Dermis blood vessel endothelial cell (primary cell): ENCODE measurements around the gene KSR2. TPM values are rescaled to one million over a fixed set of nuclear protein-coding genes. Genes with fewer than 3 reads are reported as not detected.
"Not testable (repeated sequence)": the region's sequence is repeated elsewhere in the genome, so short reads cannot be mapped to it uniquely, and the experiment has no call there.

Experiments used
- DNase-seq: peaks from one replicate; pipeline ENCODE4 v3.0.0; 2010
- total RNA-seq: library from RNA; depleted of rRNA; stranded (reverse); fragments of >200 nt; gene quantifications from 2 replicates; pipeline ENCODE4 v1.2.3, GENCODE V29; 2014

KSR2 gene
- total RNA-seq, 1 donor from 2014 or later: under 0.01 TPM

DNA sequence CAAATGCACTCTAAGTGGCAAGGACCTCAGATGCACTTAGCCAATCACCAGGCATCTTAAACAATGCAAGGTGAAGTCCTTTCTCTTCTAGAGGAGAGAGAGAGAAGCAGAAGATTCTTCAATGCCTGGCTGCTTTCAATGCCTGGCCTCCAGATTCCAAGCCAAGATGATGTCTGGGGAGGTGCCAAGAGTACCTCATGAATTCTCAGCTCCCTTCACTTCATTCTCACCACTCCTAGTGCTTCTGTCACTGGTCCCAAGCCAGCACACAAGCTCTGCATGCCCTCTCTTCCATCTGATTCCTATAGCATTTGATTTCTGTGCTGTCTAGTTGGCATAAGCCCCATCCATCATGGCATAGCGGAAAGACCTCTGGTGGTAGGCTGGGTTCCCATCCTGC is 225.0 kb downstream of the KSR2 start:
- DNase-seq: no peak

- DNase-seq: no peak
Observed at GRCh38 chr12:117742721-117743120, 226.1 kb downstream of the KSR2 start.

DNA sequence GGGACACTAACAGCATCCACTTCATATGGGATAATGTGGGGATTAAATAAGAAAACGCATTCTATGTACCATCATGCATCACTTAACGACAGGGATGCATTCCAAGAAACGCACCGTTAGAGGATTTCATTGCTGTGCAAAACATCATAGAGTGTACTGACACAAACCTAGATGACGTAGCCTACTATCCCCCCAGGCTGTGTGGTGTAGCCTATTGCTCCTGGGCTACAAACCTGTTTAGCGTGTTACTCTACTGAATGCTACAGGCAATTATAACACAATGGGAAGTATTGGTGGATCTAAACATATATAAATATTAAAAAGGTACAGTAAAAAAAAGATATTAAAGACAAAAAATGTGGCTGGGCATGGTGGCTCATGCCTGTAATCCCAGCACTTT is 230.6 kb downstream of the KSR2 start:
- no peak for DNase-seq

DNA sequence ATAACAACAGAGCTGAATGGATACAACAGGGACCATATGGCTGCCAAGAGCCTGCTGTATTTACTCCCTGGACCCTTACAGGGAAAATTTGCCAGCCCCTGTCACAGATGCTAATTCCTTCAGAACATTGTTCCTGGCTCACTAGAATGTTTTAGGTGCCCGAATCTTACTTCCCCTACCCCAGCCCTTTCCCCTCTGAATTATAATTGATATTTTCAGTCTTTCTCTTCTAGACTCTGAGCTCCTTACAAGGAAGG is 235.3 kb downstream of the KSR2 start:
- no peak for DNase-seq

DNA sequence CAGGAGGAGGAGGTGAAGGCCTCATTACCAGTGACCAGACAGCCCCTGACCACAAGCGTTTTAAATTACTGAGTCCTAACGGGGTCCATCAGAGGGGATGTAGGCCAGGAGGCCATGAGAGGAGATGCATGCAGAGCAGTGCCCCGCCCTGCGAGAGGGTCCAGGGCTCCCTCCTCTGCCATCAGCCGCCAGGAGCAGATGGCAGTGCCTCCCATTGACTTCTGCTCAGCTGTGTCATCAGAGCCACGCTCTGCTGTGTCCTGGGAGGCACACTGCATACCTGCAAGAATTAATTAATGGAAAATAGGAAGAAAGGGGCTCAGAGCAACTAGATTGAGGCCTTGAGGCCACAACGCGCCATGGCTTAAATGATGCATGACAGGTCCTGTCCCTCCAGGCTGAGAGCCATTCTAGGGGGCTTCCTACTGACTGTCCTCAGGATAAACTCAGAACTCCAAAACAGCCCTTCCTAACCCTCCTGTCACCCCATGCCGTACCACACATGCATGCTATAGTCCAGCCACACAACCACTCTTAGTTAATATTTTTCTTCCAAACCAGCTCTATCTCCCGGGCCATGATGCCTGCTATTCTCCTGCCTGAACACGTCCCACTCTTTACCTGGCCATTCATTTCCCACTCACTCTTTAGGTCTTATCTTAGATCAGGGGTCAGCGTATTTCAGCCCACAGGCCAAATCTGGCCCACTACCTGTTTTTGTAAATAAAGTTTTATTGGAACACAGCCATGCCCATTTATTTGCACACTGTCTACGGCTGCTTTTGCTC is 235.8 kb downstream of the KSR2 start:
- DNase-seq: no peak

- not testable (repeated sequence) for DNase-seq
Observed at GRCh38 chr12:117731131-117731530, 237.7 kb downstream of the KSR2 start.

DNA sequence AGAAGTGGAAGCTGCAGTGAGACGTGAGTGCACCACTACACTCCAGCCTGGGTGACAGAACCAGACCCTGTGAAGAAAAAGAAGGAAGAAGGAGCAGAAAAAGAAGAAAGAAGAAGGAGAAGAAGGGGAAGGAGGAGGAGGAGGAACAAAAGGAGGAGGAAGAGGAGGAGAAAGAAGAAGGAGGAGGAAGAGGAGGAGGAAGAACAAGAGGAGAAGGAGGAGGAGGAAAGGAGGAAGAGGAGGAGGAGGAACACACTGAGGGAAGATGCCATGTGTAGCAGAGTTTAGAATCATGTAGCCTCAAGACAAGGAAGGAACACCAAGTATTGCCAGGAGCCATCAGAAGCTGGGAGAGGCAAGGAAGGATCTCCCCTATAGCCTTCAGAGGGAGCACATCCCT is 241.5 kb downstream of the KSR2 start:
- DNase-seq: no peak

- no peak for DNase-seq
Observed at GRCh38 chr12:117724543-117724942, 244.2 kb downstream of the KSR2 start.

- DNase-seq: no peak
Observed at GRCh38 chr12:117718559-117718958, 250.2 kb downstream of the KSR2 start.

DNA sequence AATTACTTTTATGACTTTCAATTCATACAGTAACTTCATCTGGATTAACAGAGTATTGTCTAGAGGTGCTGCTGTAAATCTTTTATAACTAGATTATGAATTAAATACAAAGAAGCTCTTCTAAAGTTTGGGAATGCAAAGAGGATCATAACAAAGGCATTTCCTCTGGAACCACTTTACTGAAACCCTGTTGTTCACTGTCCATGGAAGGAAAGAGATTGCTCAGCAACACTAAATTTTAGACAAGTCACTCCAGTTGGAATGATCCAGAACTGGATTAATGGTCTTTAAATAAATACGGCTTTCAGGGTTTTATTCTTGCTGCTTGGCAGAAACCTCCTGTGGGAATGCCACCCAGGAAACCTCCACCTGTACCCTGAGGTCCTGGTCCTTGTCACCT is 250.6 kb downstream of the KSR2 start:
- DNase-seq: peak; percentile 6

DNA sequence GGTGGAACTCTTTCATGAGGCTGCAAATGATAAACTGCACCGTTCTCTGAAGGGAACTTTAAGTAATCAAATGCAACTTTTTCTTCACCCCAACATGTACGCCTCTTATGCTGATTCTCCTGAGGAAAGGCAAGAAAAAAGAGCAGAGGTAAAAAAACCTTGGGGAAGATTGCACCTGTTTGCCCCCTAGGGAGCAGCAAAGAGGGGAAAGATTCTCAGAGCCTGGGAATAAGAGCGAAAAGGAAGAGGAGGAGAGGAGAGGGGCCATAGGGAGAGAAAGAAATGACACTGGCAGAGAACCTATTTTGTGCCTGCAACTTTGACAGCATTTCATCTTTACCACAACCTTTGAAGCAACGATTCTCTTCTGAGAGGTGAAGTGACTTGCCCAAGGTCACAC is 254.6 kb downstream of the KSR2 start:
- no peak for DNase-seq

DNA sequence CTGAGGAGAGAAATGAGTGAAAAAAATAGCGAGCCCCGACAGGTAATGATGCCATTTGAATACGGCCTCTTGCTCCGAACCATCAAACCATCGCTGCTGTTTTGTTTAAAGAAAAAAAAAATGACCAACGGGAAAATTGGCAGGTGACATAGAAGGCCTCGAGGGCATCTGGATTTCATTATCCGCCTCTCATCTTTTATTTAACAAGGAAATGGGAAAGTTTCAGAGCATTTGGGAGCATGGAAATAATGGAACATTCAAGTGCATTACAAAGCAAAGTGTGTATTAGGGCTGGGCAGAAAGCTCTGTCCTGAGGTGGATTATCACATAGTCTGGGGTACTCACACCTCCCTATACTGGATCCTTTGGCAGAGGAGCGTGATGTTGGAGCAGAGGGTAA is 258.7 kb downstream of the KSR2 start:
- no peak for DNase-seq

DNA sequence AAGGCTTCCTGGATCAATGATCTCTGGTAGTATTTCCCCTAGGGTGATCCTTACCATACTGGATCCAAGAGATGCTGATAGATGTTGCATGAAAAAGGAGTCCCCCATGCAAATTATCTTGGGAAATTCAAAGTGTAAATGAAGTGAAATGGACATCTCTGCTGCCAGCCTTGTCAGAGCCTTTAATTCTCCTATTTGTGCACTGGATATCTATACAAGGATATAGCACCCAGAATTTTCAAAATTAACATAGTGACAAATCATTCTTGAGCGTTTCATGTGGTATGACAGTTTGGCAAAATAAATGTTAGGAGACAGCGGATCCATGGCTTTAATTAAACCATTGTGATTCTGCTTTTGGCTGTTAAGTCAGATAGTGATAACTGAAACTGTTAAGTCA is 260.9 kb downstream of the KSR2 start:
- no peak for DNase-seq

DNA sequence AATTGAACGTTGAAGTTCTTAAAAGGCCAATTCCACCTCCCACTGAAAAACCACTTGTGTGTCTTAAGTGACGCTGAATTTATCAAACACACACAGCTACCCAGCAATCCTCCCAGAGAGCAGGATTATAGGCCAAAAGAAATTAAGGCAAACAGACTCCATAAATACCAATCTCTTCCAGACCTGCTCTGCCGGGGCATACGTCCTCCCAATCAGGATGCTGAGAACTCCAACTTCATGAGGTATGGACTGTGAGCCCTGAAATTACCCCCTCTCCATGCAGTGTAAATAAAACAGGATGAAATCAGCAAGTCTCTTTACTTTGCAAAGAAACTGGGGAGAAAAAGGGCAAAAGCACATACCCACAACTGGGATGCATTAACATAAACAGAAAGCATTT is 265.2 kb downstream of the KSR2 start:
- DNase-seq: no peak

DNA sequence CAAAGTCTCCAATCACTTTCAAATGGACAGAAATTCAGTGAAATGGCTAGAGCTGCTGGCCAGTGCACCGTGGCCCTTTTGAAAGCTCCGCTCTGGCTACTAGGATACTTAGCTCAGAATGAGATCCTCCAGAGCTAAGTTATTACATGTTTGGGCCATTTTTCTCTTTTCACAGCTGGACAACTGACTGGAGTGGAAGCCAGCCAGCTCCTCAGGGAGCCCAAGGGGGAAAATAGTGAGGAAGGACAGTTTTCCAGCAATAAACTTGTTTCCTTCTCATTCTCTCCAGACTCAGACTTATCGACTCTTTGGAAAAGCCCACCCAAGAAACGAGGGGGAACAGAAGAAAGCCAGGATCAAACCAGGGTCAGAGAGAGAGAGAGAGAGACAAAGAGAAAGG is 266.0 kb downstream of the KSR2 start:
- DNase-seq: no peak

DNA sequence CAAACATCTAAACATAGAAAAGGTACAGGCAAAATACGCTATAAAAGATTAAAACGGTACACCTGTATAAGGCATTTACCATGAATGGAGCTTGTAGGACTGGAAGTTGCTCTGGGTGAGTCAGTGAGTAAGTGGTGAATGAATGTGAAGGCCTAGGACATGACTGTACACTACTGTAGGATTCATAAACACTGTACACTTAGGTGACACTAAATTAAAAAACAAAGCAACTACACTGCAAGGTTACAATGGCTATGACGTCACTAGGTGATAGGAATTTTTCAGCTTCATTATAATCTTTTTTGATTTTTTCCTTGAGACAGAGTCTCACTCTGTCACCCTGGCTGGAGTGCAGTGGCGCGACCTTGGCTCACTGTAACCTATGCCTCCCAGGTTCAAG is 269.2 kb downstream of the KSR2 start:
- DNase-seq: no peak

- no peak for DNase-seq
Observed at GRCh38 chr12:117699118-117699517, 269.7 kb downstream of the KSR2 start.

DNA sequence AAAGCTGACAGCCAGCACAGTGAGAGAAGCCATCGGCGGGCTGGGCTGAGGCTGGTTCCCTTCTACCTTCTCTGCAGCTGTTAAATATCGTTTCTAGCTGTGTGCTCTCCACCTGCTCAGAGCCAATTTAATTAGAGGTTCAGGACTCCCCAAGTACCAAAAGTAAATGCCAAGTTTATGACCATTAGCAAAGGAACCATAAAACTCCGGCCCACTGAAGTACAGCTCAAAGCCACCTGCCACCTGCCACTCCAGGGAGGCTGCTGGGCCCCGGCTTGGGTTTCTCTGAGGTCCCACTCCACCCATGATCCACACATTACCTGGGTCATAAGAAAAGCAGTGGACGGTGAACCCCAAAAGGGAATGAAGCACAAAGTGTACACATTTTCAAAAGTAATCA is 272.8 kb downstream of the KSR2 start:
- no peak for DNase-seq

DNA sequence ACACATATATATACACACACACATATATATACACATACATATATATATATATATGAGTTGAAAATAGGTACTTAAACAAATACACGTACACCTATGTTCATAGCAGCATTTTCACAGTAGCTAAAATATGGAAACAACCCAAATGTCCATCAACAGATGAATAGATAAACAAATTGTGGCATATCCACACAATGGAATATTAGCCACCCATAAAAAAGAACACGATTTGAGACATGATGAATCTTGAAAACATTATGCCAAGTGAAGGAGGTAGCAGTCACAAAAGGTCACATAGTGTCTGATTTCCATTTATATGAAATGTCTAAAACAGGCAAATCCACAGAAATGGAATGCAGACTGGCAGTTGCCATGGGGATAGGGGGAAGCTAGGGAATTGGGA is 276.3 kb downstream of the KSR2 start:
- no peak for DNase-seq

DNA sequence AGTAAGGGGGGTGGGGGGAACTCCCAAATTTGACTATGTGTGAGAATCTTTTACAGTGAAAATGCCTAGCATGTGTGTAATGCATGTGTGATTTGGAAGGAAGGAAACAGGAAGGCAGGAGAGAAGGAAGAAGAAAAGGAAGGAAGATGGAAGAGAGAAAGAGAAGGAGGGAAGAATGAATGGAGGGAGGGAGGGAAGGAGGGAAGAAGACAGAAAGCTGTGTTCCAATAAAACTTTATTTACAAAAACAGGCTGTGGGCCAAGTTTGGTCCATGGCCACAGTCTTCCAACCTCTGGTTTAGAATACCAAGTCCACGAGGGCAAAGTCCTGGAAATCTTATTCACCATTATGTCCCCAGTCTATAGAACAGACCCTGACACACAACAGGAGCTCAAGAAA is 278.9 kb downstream of the KSR2 start:
- DNase-seq: no peak

DNA sequence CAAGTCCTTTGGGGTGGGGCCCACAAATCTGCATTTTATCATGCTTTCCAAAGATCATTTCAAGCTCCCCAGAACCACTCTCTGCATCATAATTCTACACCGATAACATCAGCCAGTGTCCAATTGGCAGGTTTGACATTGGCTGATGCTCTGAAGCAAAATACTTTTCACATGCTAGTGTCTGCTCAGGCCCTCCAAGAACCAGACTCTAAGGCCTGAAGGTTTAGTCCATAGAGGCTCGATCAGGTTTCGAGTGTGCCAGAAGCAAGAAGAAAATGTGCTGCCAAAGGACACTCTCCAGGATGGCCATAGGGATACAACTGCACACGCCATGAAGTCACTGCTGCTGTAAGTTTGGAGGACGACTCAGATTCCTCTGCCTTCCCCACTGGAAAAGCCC is 280.3 kb downstream of the KSR2 start:
- no peak for DNase-seq

DNA sequence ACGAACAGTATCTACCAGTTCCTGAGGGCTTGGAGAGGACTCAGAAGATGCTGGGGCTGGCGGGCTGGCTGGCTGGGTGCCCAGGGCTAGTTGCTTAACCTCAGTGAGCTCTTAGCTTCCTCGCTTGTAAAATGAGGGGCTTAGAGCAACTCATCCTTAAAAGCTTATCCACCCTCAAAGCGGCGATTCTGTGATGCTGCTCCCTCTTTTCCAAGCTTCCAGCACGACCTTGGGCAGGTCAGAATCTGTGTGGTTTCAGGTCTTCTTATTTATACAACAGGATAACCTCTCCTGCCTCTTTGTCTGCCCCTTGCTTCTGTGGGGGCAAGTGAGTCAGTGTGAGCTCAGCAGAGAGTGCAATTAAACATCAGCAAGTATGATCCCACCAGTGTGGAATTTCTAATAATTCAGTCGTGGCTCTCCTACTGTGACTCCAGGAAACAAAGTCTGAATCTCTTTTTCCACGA is 281.8 kb downstream of the KSR2 start:
- peak; percentile 91 for DNase-seq

DNA sequence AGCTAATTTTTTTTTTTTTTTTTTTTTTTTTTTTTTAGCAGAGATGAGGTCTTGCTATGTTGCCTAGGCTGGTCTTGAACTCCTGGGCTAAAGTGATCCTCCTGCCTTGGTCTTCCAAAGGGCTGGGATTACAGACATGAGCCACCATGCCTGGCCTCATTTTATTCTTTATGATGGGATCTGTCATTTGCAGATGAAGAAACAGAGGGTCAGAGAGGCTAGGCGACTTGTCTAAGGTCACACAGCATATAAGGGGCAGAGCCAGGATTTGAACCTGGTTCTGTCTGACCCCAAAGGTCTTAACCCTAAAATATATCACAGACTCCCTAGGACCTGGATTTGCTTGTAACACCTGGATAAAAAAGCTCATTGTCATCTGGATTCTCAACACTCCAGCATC is 282.6 kb downstream of the KSR2 start:
- no peak for DNase-seq

- DNase-seq: peak; percentile 90
Observed at GRCh38 chr12:117685110-117685926, 283.5 kb downstream of the KSR2 start.
